ENCODE results near the gene FOLR3.

- TF ChIP-seq POLR2A (IDR thresholded peaks at IDR 0.05) (no peak), CTCF (IDR thresholded peaks at IDR 0.05) (no peak)
Observed at GRCh38 chr11:72174302-72175070, 39.0 kb downstream of the FOLR3 start.
